Motor neuron (in vitro differentiated cells): Measurements from ENCODE around the gene C22orf31. TPM values are rescaled to one million over a fixed set of nuclear protein-coding genes. Genes with fewer than 3 reads are reported as not detected.

Experiments used
- ATAC-seq, 8 experiments: fragments of 200-7000 bp; cut with Tn5 transposase; replicated peaks in 6 of 8; 2 replicates each; pipeline ENCODE4 v1.8.0; 2021; ENCODE audit warnings: mild to moderate bottlenecking in 8 of 8, moderate library complexity in 8 of 8
- H3K27ac ChIP-seq, 2 donors: fragments of 250-450 bp; sonication (Bioruptor Pico); 2 replicates each; pipeline ENCODE4 v1.9.0; 2021; ENCODE audit warnings: antibody characterized with exemption in 2 of 2, mild to moderate bottlenecking in 2 of 2, moderate library complexity in 1 of 2
- H3K4me1 ChIP-seq, 2 donors: fragments of 250-450 bp; sonication (Bioruptor Pico); replicated peaks in 1 of 2; 2 replicates each; pipeline ENCODE4 v1.6.1; 2021; ENCODE audit warnings: antibody characterized with exemption in 2 of 2, mild to moderate bottlenecking in 2 of 2, moderate library complexity in 1 of 2
- H3K4me3 ChIP-seq, 5 donors: fragments of 250-450 bp; sonication (Bioruptor Pico); 2 replicates each; pipeline ENCODE4 v1.9.0; 2021; ENCODE audit warnings: antibody characterized with exemption in 5 of 5, mild to moderate bottlenecking in 5 of 5, moderate library complexity in 4 of 5
- WGBS, 10 experiments: fragments of 450-650 bp; shearing (Covaris generic); methylation state at CpG; one replicate each; pipeline ENCODE4 v1.0.0; 2022; 5-methylcytosine and 5-hydroxymethylcytosine counted together
- in situ Hi-C, 9 experiments: fragments of 400-800 bp; cut with MboI; loops; one replicate each; pipeline ENCODE4 v1.15.0; 2021; ENCODE audit warnings: low sequenced_read_pairs in 9 of 9, low pct_unique_long_range_greater_than_20kb in 2 of 9; ENCODE audit not compliant: unreplicated experiment in 9 of 9
- total RNA-seq, 8 experiments: library from RNA; unstranded; fragments of 300-600 nt; gene quantifications; 2 replicates each; pipeline versions ENCODE4 v1.2.3 to v1.2.4, GENCODE V29; 2022

Gene C22orf31
- total RNA-seq, 8 experiments from 2014 or later = 0.22 to 0.77 (median 0.34) TPM; not detected in 4

DNA sequence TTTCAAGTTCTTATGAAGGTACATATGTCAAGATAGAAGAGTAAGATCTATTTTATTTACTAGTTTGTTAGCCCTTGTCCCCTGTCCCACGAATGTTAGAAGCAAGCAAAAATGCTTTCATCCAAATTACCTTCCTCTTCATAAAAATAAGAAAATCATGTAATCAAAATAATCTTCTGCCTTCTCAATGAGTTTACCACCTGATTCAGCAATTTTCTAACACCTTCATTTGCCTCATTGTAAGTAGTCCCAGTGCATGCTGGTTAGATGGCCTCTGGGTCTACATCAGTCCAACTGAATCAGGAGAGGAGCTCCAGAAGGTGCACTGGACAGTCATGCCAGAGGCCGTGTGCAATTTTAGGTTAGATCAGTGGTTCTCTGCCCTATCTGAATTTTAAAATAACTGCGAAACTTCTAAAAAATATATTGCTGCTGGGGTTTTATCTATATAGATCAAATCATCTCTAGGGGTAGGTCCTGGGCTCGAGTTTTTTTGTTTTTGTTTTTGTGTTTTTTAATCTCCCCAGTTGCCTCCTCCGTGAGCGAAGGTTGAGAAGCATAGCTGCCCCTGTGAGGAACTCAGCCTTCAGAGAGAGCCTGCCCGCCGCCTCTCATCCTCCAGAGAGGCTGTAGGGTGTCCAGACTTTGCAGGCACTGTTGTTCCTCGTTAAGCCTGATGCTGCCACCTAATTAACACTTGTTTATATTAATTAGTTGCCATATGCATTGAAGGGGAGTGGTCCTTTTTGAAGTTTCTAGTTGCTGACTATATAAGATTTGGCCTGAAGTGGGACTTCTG lies 32.2 kb downstream of the C22orf31 start:
- no peak for ATAC-seq
- 60 to 100% (median 85%) methylated on average over 1 to 9 of the region's 9 CpGs; no CpG with 5 or more reads in 2 of the 10 experiments for WGBS, 10 experiments
- in situ Hi-C loops = loop anchor here in 7 of 9 experiments (25.0 kb wide), 2 partner anchors 167 to 417 kb away; no protein-coding TSS in a partner anchor
- H3K27ac ChIP-seq = no peak overlapping the region
- peaks cover 14 to 20% of the 10 kb centered on the region in 2 donors for H3K4me1 ChIP-seq
- no peak overlapping the region for H3K4me3 ChIP-seq

GRCh38 chr22:29028468-29028867 lies 33.2 kb downstream of the C22orf31 start:
- in situ Hi-C loops = loop anchor here in 7 of 9 experiments (25.0 kb wide), 2 partner anchors 166 to 416 kb away; no protein-coding TSS in a partner anchor
- no peak overlapping the region for H3K27ac ChIP-seq
- H3K4me1 ChIP-seq = peaks cover 14 to 20% of the 10 kb centered on the region in 2 donors
- 80 to 100% (median 100%) methylated on average over 1 to 3 of the region's 4 CpGs; no CpG with 5 or more reads in 3 of the 10 experiments for WGBS, 10 experiments
- H3K4me3 ChIP-seq = no peak overlapping the region
- no peak for ATAC-seq

DNA sequence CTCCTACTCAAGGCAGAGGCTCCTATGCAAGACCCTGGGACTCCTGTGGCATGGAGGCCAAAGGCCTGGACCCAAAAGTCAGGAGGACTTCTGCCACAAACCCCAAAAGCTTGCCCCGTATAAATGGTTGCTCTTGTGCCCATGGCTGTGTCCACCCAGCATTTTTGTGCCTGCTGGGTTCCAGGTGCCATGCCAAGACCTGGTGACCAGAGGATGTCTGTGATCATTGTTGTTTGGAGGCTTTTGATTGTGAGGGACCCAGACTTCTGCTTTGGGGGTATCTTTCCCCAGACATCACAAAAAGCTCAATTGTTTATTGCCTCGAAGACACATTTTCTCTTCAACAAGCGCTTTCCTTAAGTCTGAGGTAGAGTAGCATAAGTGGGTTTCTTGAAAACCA lies 35.1 kb downstream of the C22orf31 start:
- in situ Hi-C loops = loop anchor here in 7 of 9 experiments (25.0 kb wide), 2 partner anchors 164 to 414 kb away; no protein-coding TSS in a partner anchor
- H3K4me1 ChIP-seq = peaks cover 8 to 11% of the 10 kb centered on the region in 2 donors
- 96 to 100% (median 100%) methylated on average over 1 to 3 of the region's 3 CpGs; no CpG with 5 or more reads in 6 of the 10 experiments for WGBS, 10 experiments
- no peak overlapping the region for H3K4me3 ChIP-seq
- no peak for ATAC-seq
- no peak overlapping the region for H3K27ac ChIP-seq

DNA sequence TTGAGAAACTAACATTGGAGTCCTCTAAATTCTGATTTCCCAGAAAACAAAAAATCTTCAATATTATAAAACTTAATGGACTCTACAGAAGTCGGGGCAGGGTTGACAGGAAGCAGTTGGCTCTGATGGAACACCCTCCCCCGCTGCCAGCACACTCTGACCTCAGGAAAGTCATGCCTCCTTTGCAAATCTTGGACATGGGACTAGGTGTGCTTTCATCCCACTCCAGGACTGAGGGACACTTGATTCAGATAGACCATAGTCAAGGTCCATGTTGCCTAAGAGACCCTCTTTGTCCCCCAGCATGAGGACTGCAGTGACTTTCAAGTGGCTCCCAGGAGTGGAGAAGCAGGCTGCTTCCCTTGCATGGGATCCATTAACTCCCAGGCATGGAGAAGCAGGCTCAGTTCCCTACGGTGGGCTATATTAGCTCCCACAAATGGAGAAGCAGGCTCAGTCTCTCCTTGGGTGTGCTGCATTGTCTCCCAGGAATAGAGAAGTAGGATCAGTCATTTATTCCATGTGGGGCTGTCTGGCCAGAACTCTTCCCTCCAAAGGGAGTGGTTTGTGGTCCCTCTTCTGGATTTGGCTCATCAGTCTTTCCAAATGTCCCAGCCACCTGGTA lies 38.3 kb downstream of the C22orf31 start:
- no peak overlapping the region for H3K27ac ChIP-seq
- H3K4me3 ChIP-seq = no peak overlapping the region
- 28 to 100% (median 40%) methylated on average over 1 to 2 of the region's 3 CpGs; no CpG with 5 or more reads in 1 of the 10 experiments for WGBS, 10 experiments
- H3K4me1 ChIP-seq = no peaks in the 10 kb centered on the region
- in situ Hi-C loops = loop anchor here in 1 of 9 experiments (25.0 kb wide), 1 partner anchor 111 kb away; no protein-coding TSS in a partner anchor
- ATAC-seq = no peak

- in situ Hi-C loops = loop anchor here in 1 of 9 experiments (25.0 kb wide), 1 partner anchor 110 kb away; no protein-coding TSS in a partner anchor
- no peaks in the 10 kb centered on the region for H3K4me1 ChIP-seq
- no peak overlapping the region for H3K4me3 ChIP-seq
- H3K27ac ChIP-seq = no peak overlapping the region
- 42 to 100% (median 75%) methylated on average over 1 to 6 of the region's 6 CpGs; no CpG with 5 or more reads in 1 of the 10 experiments for WGBS, 10 experiments
- no peak for ATAC-seq
Measured at GRCh38 chr22:29022101-29022817, 39.4 kb downstream of the C22orf31 start.

DNA sequence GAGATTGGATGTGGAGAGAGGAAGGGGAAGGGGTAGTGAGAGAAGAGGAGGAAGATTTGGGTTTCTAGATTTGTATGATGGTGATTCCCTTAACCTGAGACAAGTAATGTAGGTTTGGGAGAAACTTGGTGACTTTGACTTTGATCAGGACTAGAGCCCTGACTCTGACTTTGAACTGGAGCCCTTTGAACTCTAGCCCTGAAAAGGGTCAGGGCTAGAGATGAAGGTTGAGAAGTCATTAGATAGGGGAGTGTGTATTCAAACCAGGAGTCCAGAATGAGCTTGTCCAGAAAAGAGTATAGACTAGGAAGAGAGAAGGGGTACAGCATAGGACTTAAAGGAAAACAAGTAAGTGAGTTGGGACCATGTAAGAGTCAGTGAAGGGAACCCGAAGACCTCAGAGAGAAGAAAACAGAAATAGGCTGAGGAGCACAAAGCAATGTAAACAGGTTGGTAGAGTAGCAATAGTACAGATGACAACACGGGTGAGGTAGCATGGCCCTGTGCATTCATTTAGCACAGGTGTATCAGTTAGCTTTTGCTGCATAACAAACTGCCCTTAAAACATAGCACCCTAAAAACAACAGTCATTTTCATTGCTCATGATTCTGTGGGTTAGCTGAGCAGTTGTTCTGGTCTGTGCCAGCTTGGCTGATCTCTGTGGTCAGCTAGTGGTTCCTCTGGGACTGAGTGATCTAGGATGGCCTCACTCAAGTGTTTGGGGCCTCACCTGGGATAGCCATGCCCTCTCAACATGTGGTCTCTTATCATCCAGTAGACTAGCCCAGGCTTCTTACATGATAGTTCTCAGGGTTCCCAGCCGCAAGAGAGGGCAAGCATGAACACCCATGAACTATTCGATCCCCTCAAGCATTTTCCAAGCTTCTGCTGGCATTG lies 43.1 kb downstream of the C22orf31 start:
- no peak overlapping the region for H3K27ac ChIP-seq
- no peak for ATAC-seq
- no peak overlapping the region for H3K4me3 ChIP-seq
- WGBS, 10 experiments = 40 to 100% (median 98%) methylated on average over 1 to 4 of the region's 4 CpGs
- in situ Hi-C loops = loop anchor here in 1 of 9 experiments (25.0 kb wide), 1 partner anchor 106 kb away; no protein-coding TSS in a partner anchor
- peaks cover 0 to 6% of the 10 kb centered on the region in 2 donors for H3K4me1 ChIP-seq

DNA sequence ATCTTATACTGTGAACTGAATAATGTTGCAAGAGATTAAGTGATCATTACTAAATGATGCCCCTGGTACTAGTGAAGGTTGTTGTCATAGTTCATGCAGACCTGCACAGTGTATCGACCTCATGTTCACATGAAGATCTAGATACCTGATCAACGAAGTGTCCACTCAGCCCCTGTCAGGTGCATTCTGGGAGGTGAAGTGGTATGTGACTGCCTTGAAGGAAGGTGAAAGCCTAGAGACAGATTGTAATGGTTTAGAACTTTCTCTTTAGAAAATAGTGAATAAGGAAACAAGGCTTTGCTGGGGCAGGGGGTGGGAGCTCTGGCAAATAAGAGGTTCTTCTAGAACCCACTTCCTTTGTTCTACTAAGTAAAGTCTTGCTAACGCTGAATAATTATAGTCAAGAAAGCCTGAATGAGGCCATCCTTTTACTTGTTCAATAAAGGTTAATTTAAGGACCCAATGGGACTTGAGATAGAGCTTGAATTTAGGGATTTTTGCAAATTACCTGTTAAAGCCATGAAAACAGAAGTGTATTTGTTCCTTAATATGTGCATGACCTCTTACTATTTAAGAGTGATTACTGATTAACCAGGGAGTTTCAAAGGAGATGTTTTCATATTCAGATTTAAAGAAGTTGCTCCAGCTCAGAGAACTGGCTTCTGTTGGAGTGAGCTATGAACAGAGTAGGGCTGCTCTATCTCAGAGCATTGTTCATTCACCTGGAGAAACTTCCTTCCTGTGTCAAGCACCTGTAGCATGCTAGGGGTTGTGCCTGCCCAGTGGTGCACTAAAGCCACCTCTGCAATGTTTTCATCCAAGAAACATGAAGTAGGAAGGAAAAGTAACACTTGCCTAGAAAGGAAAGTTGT lies 45.3 kb downstream of the C22orf31 start:
- Histone ChIP-seq H3K4me1 (peaks cover 0 to 10% of the 10 kb centered on the region in 2 donors), H3K27ac (no peak overlapping the region), H3K4me3 (no peak overlapping the region)
- in situ Hi-C loops = loop anchor here in 1 of 9 experiments (25.0 kb wide), 1 partner anchor 104 kb away; no protein-coding TSS in a partner anchor
- 13 to 100% (median 49%) methylated on average over 1 to 3 of the region's 3 CpGs; no CpG with 5 or more reads in 4 of the 10 experiments for WGBS, 10 experiments
- ATAC-seq = no peak

GRCh38 chr22:29014773-29015172 lies 46.9 kb downstream of the C22orf31 start:
- WGBS, 10 experiments = 74 to 96% (median 82%) methylated on average over 1 to 4 of the region's 4 CpGs; no CpG with 5 or more reads in 4 of the 10 experiments
- ATAC-seq = no peak
- Histone ChIP-seq H3K4me1 (peaks cover 0 to 13% of the 10 kb centered on the region in 2 donors), H3K27ac (no peak overlapping the region), H3K4me3 (no peak overlapping the region)
- in situ Hi-C loops = loop anchor here in 1 of 9 experiments (25.0 kb wide), 1 partner anchor 102 kb away; no protein-coding TSS in a partner anchor

DNA sequence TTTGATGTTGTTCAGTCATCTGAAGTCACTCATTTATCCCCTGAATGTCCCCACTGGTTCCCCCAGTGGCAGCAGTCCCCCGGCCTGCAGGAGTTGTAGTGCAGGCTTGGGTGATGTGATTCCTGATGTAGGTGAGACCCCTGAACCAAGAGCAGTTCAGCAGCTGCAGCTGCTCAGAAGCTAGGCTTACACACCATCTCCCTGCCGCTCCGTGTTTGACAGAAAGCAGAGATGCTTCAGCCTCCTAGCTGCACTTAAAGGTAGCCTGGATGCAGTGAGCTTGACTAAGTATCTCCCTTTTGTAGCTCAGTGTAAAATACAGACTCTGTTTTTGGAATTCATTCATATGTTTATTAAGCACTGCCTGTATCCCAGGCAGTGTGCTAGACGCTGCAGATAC lies 47.3 kb downstream of the C22orf31 start:
- 42 to 89% (median 70%) methylated on average over 1 to 4 of the region's 4 CpGs; no CpG with 5 or more reads in 4 of the 10 experiments for WGBS, 10 experiments
- ATAC-seq = peak in 1 of 8 experiments; percentile 26
- Histone ChIP-seq H3K4me3 (no peak overlapping the region), H3K4me1 (peaks cover 0 to 13% of the 10 kb centered on the region in 2 donors), H3K27ac (no peak overlapping the region)
- in situ Hi-C loops = loop anchor here in 1 of 9 experiments (25.0 kb wide), 1 partner anchor 102 kb away; no protein-coding TSS in a partner anchor

DNA sequence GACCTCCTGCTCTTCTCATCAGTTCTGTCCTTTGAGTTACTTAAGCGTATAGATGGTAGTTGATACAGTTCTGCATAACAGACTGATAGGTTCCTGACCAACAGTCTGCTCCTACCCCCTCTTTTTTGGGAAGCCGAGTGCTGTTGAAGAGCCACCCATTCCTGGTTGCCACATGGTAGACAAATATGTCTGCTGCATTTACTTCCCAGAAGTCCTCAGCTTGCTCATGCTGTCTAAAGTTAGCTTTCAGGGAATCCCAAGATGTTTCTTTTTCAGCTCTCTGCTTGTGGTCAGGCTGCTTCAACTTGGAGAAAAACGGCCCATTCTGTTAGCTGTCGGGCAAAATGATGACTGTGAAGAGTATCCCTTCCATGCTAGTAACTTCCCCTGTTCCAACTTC lies 48.7 kb downstream of the C22orf31 start:
- 71 to 100% (median 90%) methylated on average over 1 to 4 of the region's 4 CpGs; no CpG with 5 or more reads in 1 of the 10 experiments for WGBS, 10 experiments
- no peak overlapping the region for H3K27ac ChIP-seq
- H3K4me1 ChIP-seq = peaks cover 0 to 13% of the 10 kb centered on the region in 2 donors
- no peak overlapping the region for H3K4me3 ChIP-seq
- in situ Hi-C loops = loop anchor here in 1 of 9 experiments (25.0 kb wide), 1 partner anchor 101 kb away; no protein-coding TSS in a partner anchor
- ATAC-seq = peak in 3 of 8 experiments; percentile 24 to 61 (median 38)

DNA sequence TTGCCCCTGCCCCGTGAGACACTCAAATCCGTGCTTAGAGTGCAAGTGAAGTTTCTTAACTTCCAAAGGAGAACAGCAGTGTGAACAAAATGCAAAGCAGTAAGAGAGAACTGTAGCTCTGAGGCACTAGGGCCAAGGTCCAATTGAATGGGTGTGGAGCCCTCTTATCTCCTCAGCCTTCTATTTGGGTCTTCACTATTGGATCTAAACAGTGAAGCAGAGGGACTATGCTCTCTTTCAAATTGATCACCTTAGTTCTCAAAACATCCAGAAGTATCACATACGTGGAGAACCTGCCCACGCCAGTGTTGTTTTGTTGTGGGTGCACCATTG lies 49.6 kb downstream of the C22orf31 start:
- 75 to 100% (median 94%) methylated on average over 2 to 4 of the region's 4 CpGs; no CpG with 5 or more reads in 3 of the 10 experiments for WGBS, 10 experiments
- no peak for ATAC-seq
- in situ Hi-C loops = loop anchor here in 1 of 9 experiments (25.0 kb wide), 1 partner anchor 100 kb away; no protein-coding TSS in a partner anchor
- Histone ChIP-seq H3K4me3 (no peak overlapping the region), H3K27ac (no peak overlapping the region), H3K4me1 (peaks cover 0 to 13% of the 10 kb centered on the region in 2 donors)
